H1 (cell line): ENCODE results near the gene PPP1R12C. TPM values are rescaled to one million over a fixed set of nuclear protein-coding genes. Genes with fewer than 3 reads are reported as not detected.

Experiments
- RBBP5 ChIP-seq: IDR thresholded peaks from 2 replicates; pipeline ENCODE4 v1.7.1; 2012; ENCODE audit warnings: low read depth, mild to moderate bottlenecking, inconsistent platforms, low read length, moderate library complexity, borderline replicate concordance
- polyA plus RNA-seq, 7 experiments: library from polyadenylated mRNA; depleted of rRNA in 3 of 7; stranded (reverse) in 5 of 7; unstranded in 2 of 7; fragments of >200 nt in 5 of 7; fragments of 200-250 nt in 2 of 7; gene quantifications; 1 replicate in 5 of 7; 2 replicates in 1 of 7; 4 replicates in 1 of 7; pipeline versions ENCODE4 v1.2.1 to v1.2.3, GENCODE V29; 2011 to 2013; ENCODE audit warnings: missing spikeins in 2 of 7, mixed read lengths in 2 of 7
- total RNA-seq: library from RNA; stranded (reverse); fragmentation: NEBNext Ultra II Directional; extraction: Animal tissue kit (Norgen Biotek cat#: 25700); gene quantifications from 2 replicates; pipeline ENCODE4 v1.2.1, GENCODE V29; 2021

PPP1R12C gene
- total and polyA plus RNA-seq, 2 of the 8 experiments (the other 6 are each of a cell fraction or from before 2014, with no cell fraction given) = 31.7 to 71.5 TPM

DNA sequence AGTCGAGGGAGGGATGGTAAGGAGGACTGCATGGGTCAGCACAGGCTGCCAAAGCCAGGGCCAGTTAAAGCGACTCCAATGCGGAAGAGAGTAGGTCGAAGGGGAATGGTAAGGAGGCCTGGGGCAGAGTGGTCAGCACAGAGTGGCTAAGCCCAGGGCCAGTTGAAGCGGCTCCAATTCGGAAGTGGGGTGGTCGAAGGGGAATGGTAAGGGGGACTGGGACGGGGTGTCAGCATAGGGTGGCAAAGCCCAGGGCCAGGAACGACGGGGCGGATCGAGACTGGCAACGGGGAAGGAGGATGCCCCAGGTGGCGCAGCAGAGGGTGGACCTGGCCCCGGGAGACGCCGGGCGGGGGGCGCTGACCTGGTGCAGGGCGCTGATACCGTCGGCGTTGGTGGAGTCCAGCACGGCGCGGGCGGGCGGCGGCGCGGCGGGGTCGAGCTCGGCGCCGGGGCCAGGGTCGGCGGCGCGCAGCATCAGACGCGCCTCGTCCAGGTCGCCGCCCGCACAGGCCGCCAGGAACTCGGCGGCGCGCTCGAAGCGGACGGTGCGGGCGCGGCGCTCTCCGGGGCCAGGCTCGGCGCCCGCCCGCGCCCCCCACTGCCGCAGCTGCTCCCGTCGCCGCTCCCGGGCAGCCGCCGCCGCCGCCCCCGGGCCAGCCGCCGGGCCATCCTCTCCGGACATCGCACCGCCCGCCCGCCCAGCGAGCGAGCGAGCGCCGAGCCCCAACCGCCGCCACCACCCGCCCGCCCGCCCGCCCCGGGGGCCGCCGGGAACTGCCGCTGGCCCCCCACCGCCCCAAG, at the start of gene PPP1R12C (continued):
- TF ChIP-seq RBBP5 = no peak; the same call in 1 of the 2 replicates
